Loucy (cell line): Measurements from ENCODE around the gene APOA4.

ENCODE experiments used
- CTCF ChIP-seq: fragments of 200-600 bp; sonication (generic); conservative IDR thresholded peaks from 2 replicates; pipeline ENCODE4 v1.5.1; 2014; ENCODE audit warnings: mild to moderate bottlenecking, antibody characterized with exemption, low read length
- EZH2phosphoT487 ChIP-seq: fragments of 200-600 bp; IDR thresholded peaks from 2 replicates; pipeline ENCODE4 v1.6.1; 2018; ENCODE audit warnings: antibody characterized with exemption, mild to moderate bottlenecking, moderate library complexity, borderline replicate concordance

GRCh38 chr11:116851626-116852025 lies 28.5 kb upstream of the APOA4 start:
- TF ChIP-seq CTCF (no peak), EZH2phosphoT487 (no peak)
